D721Med (cell line): ENCODE measurements around the gene ALCAM.

ENCODE experiments used
- DNase-seq: peaks from one replicate; pipeline ENCODE4 v3.0.0; 2011; ENCODE audit warnings: low spot score; ENCODE audit not compliant: insufficient read length
- FAIRE-seq: peaks from 2 replicates; lab custom pipeline; 2011; peaks lifted over from hg19 to GRCh38; lab: Jason Lieb, UNC
- TF ChIP-seq, protein P1 (sequence below): IDR thresholded peaks from 2 replicates; pipeline ENCODE4 v1.5.1; 2012; ENCODE audit warnings: mild to moderate bottlenecking, control low read depth; ENCODE audit not compliant: insufficient read depth; ENCODE audit errors: missing control alignments

ALCAM gene

DNA sequence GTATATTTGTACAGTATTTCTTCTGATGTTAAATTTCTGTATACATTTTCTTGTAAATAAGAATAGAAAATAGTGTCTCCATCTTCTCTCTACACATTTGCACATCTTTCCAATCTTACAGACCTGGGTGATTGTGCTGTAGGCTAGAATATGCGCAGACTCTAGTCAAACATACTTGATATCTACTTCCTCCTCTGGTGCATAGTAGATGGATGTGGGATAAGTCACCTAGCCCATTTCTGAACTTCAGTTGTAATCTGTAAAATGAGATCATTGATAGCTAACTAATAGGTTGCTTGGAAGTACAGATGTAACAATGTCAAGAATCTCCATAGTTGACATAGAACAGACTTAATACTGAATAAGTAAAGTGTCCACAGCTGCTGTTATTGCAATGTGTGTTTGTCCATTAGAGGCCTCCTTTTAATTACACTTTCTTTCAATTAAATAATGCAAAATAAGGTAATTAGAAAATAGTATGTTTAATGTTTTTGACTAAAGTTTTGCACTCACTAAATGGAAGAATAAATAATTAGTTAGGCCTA lies 46.7 kb downstream of the ALCAM start:
- FAIRE-seq, result no peak
- no peak for DNase-seq
- TF ChIP-seq, protein P1, sequence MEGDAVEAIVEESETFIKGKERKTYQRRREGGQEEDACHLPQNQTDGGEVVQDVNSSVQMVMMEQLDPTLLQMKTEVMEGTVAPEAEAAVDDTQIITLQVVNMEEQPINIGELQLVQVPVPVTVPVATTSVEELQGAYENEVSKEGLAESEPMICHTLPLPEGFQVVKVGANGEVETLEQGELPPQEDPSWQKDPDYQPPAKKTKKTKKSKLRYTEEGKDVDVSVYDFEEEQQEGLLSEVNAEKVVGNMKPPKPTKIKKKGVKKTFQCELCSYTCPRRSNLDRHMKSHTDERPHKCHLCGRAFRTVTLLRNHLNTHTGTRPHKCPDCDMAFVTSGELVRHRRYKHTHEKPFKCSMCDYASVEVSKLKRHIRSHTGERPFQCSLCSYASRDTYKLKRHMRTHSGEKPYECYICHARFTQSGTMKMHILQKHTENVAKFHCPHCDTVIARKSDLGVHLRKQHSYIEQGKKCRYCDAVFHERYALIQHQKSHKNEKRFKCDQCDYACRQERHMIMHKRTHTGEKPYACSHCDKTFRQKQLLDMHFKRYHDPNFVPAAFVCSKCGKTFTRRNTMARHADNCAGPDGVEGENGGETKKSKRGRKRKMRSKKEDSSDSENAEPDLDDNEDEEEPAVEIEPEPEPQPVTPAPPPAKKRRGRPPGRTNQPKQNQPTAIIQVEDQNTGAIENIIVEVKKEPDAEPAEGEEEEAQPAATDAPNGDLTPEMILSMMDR, result no peak

DNA sequence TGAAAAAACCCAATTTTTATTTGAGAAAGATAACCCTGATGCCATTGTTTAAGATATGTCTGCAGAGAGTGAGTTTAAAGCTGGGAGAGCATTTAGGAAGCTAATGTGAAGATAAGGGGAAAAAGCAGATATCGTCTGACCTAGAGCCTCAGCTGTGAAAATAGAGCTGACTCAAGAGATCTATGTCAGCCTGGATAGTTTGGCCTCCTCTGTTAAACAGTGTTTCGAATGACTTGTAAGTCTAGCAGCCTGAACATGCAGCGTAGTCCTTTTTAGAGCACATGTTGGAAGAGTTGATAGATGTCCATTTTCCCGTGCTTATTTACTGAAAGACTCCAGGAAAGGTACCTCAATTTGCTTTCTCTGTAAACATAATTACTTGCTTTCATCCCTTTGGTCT lies 48.1 kb downstream of the ALCAM start:
- TF ChIP-seq, protein P1, result no peak
- FAIRE-seq (no peak), DNase-seq (no peak)

DNA sequence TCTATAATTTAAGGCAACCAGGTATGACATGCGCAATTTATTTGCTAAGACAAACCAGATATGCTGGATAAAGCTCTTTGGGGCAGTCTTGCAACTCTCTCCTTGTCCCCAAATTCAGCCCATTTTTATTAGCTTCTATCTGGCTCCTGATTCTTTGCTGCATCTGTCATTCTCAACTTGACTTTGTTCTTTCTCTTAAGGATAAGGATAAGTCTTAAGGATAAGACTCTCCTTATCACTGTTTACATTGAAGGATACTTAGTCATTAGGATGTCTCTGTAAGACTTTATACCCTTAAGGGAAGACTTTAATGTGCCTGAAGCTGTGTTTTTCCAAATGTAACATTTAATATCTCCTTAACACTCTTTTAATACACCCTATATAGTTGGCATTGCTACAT lies 49.2 kb downstream of the ALCAM start:
- TF ChIP-seq, protein P1, result no peak
- DNase-seq (no peak), FAIRE-seq (no peak)

DNA sequence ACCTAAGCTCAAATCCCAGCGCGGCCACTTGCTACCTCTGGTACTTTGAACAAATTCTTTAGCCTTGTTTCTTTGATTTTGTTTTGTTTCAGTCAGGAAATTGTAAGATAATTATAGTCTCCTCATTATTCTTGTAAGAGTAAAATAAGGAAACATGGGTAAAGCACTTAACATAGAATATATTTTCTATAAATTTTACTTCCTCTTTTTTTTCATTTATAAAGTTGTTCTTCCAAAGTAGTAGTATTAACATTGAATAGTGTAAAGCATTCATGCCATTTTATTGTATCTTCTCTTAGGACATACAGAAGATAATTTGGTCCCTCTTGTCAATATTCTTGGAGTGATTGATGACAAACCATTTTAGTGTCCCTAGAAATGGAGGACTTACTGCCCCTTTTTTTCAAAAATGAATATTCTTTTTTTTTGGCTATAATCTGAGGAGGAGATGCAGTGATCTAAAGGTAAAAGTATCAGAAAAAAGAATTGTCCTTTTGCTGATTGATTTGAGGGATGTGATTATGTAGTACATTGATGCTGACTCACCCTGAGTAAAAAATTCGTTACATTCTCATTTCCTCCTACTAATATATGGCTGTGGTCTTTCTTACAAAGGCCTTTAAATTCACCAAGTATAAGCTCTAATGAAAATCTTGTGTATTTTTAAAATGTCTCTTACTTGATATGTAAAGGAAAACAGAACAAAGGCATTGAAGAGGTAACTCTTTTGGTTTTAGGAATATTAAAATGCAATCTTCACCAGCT lies 51.0 kb downstream of the ALCAM start:
- DNase-seq, result no peak
- no peak for FAIRE-seq
- TF ChIP-seq, protein P1, result no peak

DNA sequence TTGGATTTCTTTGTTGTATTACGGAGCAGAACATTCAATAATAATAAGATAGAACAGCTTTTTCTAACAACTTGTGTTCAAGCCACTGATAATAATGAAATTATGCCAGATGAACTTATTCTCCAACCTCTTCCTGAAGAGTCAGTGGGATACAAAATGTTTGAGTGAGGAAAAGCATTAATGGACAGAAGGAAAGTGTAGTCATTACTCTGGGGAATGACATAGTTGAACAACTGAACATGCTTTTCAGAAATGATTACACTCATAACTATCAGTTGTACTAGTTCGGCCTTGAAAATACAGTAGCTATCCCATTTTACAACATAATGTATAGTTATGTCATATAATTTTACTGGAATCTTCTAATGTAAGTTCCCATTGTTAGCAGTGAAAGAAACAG lies 55.9 kb downstream of the ALCAM start:
- no peak for DNase-seq
- no peak for FAIRE-seq
- TF ChIP-seq, protein P1, result no peak

DNA sequence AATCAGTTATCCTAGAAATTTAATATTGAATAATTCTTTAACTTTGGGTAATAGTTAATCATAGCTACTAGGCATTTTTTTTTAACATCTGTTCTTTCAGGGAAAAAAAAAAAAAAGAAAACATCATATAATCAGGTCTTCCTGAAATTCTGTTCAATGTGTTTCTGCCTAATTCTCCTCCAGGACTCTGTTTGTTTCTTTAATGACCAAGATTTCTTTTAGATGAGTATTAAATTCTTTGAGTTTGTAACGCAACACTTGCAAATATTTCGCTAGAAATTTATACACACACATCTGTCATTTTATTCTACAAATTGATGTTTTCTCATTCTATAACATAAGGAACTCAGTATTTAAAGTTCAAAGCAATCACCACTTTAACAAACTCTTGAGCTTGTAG lies 56.7 kb downstream of the ALCAM start:
- no peak for FAIRE-seq
- no peak for DNase-seq

More for the DNA sequence above, 56.7 kb downstream of the ALCAM start:
- TF ChIP-seq, protein P1, result no peak
